ENCODE measurements around the gene ABCB6.

ABCB6 gene

DNA sequence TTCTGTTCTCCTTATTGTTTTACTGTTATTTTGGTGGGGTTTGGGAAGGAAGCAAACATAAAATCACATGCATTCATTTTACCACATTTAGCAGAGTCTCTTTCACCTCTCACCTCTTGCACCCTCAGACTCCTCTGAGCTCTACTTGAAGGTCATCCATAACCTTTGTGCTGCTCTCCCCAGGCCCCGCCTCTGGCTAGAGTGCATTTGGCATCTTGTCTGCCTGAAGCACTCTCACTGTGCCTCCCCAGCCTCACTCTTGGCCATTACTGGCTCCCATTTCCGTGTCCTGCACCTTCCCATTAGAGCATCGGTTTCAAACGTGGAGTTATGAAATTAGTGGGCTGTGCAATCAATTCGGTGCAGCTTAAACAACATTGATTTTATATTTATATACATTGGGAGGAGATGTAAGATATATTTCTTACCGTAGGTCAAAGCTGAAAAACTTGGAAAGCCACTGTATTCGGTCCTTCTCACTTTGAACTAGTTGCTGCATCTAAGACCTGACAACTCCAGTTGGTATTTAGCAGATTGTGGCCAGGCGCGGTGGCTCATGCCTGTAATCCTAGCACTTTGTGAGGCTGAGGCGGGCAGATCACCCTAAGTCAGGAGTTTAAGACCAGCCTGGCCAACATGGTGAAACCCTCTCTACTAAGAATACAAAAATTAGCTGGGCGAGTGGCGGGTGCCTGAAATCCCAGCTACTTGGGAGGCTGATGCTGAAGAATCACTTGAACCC lies 19.1 kb downstream of the ABCB6 start:
- Histone ChIP-seq H3K4me1 (ENCODE audit: insufficient read depth, insufficient read length) (peaks cover 3% of the 10 kb centered on the region), H3K36me3 (ENCODE audit: insufficient read depth, insufficient read length, low read length) (no peaks in the 10 kb centered on the region), H3K27me3 (ENCODE audit: insufficient read depth, insufficient read length) (no peaks in the 10 kb centered on the region), H3K9ac (ENCODE audit: insufficient read length, low read depth) (no peak overlapping the region), H3K4me3 (ENCODE audit: insufficient read length, low read depth) (no peak overlapping the region), H3K9me3 (ENCODE audit: insufficient read depth, low read length) (peaks cover 11% of the 10 kb centered on the region; the same call in 1 of the 2 replicates)
- DNase-seq (ENCODE audit: low read depth, low spot score) = no peak
- TF ChIP-seq ZNF274 (IDR thresholded peaks at IDR 0.05; ENCODE audit: low read depth, low read length) = no peak
- TF ChIP-seq YY1 (IDR thresholded peaks at IDR 0.05; ENCODE audit: insufficient read depth, insufficient read length) = no peak
- no peak for TF ChIP-seq SUZ12 (IDR thresholded peaks at IDR 0.05; ENCODE audit: extremely low read depth, insufficient read depth, insufficient read length)

DNA sequence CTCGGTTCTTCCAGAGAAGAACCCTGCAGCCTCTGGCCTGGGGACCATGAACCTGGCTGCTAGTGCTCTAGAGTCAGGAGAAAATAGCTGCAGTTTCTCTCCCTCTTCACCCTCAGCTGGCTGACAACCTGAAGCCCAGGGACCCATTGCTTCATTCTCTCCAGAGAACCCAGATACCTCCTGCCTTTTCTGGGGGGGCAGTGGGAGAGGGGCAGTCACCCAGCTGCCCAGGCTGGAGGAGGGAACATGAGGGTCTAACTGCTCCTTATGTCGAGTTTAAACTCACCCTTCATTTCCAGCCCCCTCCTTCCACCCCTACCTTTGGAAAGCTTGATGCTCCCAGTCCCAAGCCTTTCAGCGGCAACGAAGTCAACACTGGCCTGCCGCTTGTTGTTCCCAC lies 19.8 kb downstream of the ABCB6 start:
- no peak overlapping the region for H3K9ac ChIP-seq (ENCODE audit: insufficient read length, low read depth)
- no peak overlapping the region for H3K4me3 ChIP-seq (ENCODE audit: insufficient read length, low read depth)
- no peak for TF ChIP-seq ZNF274 (IDR thresholded peaks at IDR 0.05; ENCODE audit: low read depth, low read length)
- no peak for TF ChIP-seq YY1 (IDR thresholded peaks at IDR 0.05; ENCODE audit: insufficient read depth, insufficient read length)
- TF ChIP-seq SUZ12 (IDR thresholded peaks at IDR 0.05; ENCODE audit: extremely low read depth, insufficient read depth, insufficient read length) = no peak
- peaks cover 6% of the 10 kb centered on the region; the same call in 1 of the 2 replicates for H3K9me3 ChIP-seq (ENCODE audit: insufficient read depth, low read length)
- DNase-seq (ENCODE audit: low read depth, low spot score) = no peak
- no peaks in the 10 kb centered on the region for H3K36me3 ChIP-seq (ENCODE audit: insufficient read depth, insufficient read length, low read length)
- H3K27me3 ChIP-seq (ENCODE audit: insufficient read depth, insufficient read length) = no peaks in the 10 kb centered on the region
- H3K4me1 ChIP-seq (ENCODE audit: insufficient read depth, insufficient read length) = peaks cover 3% of the 10 kb centered on the region

DNA sequence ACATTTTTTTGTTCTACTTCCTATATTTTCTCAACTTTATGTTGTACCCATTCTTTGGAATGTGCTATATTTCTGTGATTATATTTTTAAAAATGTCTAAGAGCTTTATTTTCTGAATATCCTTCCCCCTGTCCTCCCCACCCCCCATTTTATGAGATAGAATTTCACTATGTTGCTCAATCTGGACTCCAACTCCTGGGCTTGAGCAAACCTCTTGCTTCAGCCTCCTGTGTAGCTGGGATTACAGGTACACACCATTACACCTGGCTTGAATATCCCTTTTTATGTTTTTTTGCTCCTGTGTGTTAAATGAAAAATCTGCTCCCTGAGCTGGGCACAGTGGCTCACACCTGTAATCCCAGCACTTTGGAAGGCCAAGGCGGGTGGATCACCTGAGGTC lies 21.4 kb downstream of the ABCB6 start:
- Histone ChIP-seq H3K36me3 (ENCODE audit: insufficient read depth, insufficient read length, low read length) (no peaks in the 10 kb centered on the region), H3K4me1 (ENCODE audit: insufficient read depth, insufficient read length) (peaks cover 3% of the 10 kb centered on the region), H3K4me3 (ENCODE audit: insufficient read length, low read depth) (no peak overlapping the region), H3K9ac (ENCODE audit: insufficient read length, low read depth) (no peak overlapping the region), H3K9me3 (ENCODE audit: insufficient read depth, low read length) (peaks cover 6% of the 10 kb centered on the region; the same call in 1 of the 2 replicates), H3K27me3 (ENCODE audit: insufficient read depth, insufficient read length) (no peaks in the 10 kb centered on the region)
- DNase-seq (ENCODE audit: low read depth, low spot score) = no peak
- no peak for TF ChIP-seq ZNF274 (IDR thresholded peaks at IDR 0.05; ENCODE audit: low read depth, low read length)
- no peak for TF ChIP-seq YY1 (IDR thresholded peaks at IDR 0.05; ENCODE audit: insufficient read depth, insufficient read length)
- no peak for TF ChIP-seq SUZ12 (IDR thresholded peaks at IDR 0.05; ENCODE audit: extremely low read depth, insufficient read depth, insufficient read length)

DNA sequence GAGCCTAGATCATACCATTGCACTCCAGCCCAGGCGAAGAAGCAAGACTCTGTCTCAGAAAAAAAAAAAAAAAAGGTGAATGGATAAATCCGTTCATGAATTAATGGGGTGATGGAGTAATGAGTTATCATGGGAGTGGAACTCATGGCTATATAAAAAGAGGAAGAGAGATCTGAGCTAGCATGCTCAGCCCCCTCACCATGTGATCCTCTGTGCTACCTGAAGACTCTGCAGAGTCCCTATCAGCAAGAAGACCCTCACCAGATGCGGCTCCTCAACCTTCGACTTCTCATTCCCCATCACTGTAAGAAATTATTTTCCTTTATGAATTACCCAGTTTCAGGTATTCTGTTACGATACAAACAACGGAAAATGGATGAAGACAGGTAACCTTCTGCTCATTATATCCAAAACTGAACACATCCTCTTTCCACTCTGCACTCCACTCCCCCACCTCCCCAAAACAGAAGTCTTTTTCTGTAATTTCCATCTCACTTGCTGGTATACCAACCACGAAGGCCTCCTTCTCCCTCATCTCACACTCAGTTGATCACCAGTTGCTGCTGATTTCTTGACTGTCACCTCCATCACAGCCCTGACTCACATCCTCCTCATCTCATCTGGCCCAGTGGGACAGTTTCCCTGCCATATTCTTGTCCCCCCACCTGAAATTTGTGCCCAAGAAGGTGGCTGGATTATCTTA lies 31.9 kb downstream of the ABCB6 start:
- Histone ChIP-seq H3K4me1 (ENCODE audit: insufficient read depth, insufficient read length) (no peaks in the 10 kb centered on the region), H3K4me3 (ENCODE audit: insufficient read length, low read depth) (no peak overlapping the region), H3K9me3 (ENCODE audit: insufficient read depth, low read length) (no peaks in the 10 kb centered on the region), H3K36me3 (ENCODE audit: insufficient read depth, insufficient read length, low read length) (peaks cover 26% of the 10 kb centered on the region), H3K27me3 (ENCODE audit: insufficient read depth, insufficient read length) (no peaks in the 10 kb centered on the region), H3K9ac (ENCODE audit: insufficient read length, low read depth) (no peak overlapping the region)
- no peak for DNase-seq (ENCODE audit: low read depth, low spot score)
- no peak for TF ChIP-seq SUZ12 (IDR thresholded peaks at IDR 0.05; ENCODE audit: extremely low read depth, insufficient read depth, insufficient read length)
- TF ChIP-seq YY1 (IDR thresholded peaks at IDR 0.05; ENCODE audit: insufficient read depth, insufficient read length) = no peak
- no peak for TF ChIP-seq ZNF274 (IDR thresholded peaks at IDR 0.05; ENCODE audit: low read depth, low read length)

DNA sequence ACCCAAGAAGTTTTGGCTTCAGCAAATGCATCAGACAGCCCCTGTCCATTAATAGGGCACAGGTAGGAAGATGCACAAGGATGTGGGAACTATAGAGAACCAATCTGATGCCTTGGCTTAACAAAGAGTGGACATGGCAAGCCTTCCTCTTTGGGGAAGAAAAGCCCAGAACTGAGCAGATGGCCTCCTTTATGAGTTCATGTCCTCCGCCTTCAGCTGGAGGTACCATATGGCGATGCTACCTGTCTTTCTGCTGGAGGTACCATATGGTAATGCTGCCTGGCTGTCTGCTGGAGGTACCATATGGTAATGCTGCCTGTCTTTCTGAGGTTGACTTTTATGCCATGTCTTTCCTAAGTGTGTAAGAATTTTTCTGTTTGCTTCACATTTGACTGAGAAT lies 34.6 kb downstream of the ABCB6 start:
- no peaks in the 10 kb centered on the region for H3K4me1 ChIP-seq (ENCODE audit: insufficient read depth, insufficient read length)
- no peak overlapping the region for H3K4me3 ChIP-seq (ENCODE audit: insufficient read length, low read depth)
- no peak for DNase-seq (ENCODE audit: low read depth, low spot score)
- peaks cover 53% of the 10 kb centered on the region for H3K36me3 ChIP-seq (ENCODE audit: insufficient read depth, insufficient read length, low read length)
- TF ChIP-seq SUZ12 (IDR thresholded peaks at IDR 0.05; ENCODE audit: extremely low read depth, insufficient read depth, insufficient read length) (no peak), YY1 (IDR thresholded peaks at IDR 0.05; ENCODE audit: insufficient read depth, insufficient read length) (no peak), ZNF274 (IDR thresholded peaks at IDR 0.05; ENCODE audit: low read depth, low read length) (no peak)
- H3K27me3 ChIP-seq (ENCODE audit: insufficient read depth, insufficient read length) = no peaks in the 10 kb centered on the region
- no peak overlapping the region for H3K9ac ChIP-seq (ENCODE audit: insufficient read length, low read depth)
- H3K9me3 ChIP-seq (ENCODE audit: insufficient read depth, low read length) = no peaks in the 10 kb centered on the region

DNA sequence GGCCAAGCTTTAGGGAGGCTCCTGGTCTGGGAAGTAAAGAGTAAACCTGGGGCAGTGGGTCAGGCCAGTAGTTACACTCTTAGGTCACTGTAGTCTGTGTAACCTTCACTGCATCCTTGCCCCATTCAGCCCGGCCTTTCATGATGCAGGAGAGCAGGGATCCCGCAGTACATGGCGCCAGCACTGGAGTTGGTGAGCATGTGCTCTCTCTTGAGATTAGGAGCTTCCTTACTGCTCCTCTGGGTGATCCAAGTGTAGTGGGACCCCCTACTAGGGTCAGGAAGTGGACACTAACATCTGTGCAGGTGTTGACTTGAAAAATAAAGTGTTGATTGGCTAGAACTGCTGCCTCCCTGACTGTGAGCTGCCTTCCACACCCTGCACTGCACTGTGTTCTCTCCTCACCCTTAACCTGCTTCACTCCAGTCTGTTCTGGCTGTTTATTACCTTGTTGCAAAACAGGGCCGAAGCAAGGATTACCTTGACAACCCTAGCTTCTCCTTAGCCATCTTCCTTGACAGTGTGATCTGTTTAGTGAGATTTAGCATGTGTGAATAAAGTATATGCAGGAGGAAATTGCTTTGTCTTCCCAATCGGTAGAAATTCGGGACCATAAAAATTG lies 35.5 kb downstream of the ABCB6 start:
- Histone ChIP-seq H3K36me3 (ENCODE audit: insufficient read depth, insufficient read length, low read length) (peaks cover 53% of the 10 kb centered on the region), H3K9me3 (ENCODE audit: insufficient read depth, low read length) (no peaks in the 10 kb centered on the region), H3K4me1 (ENCODE audit: insufficient read depth, insufficient read length) (no peaks in the 10 kb centered on the region), H3K27me3 (ENCODE audit: insufficient read depth, insufficient read length) (no peaks in the 10 kb centered on the region), H3K4me3 (ENCODE audit: insufficient read length, low read depth) (no peak overlapping the region), H3K9ac (ENCODE audit: insufficient read length, low read depth) (no peak overlapping the region)
- no peak for TF ChIP-seq SUZ12 (IDR thresholded peaks at IDR 0.05; ENCODE audit: extremely low read depth, insufficient read depth, insufficient read length)
- no peak for TF ChIP-seq ZNF274 (IDR thresholded peaks at IDR 0.05; ENCODE audit: low read depth, low read length)
- no peak for TF ChIP-seq YY1 (IDR thresholded peaks at IDR 0.05; ENCODE audit: insufficient read depth, insufficient read length)
- no peak for DNase-seq (ENCODE audit: low read depth, low spot score)
